B cell (primary cell): ENCODE data around the gene TTC21A. TPM values are rescaled to one million over a fixed set of nuclear protein-coding genes. Genes with fewer than 3 reads are reported as not detected.

Experiments used
- ATAC-seq: fragments of 200-7000 bp; cut with Tn5 transposase; one replicate; pipeline ENCODE4 v1.10.0; 2021; ENCODE audit warnings: low read depth, mild to moderate bottlenecking, moderate number of reproducible peaks, moderate library complexity
- CTCF ChIA-PET: fragments of 350-600 bp; sonication (Branson Sonifier 250); formaldehyde crosslinking; loops from one replicate; lab custom pipeline; 2021; ENCODE audit warnings: antibody characterized with exemption, inconsistent platforms; lab: Charles Lee
- POLR2A ChIA-PET: fragments of 350-600 bp; sonication (Branson Sonifier 250); formaldehyde crosslinking; loops from one replicate; lab custom pipeline; 2021; ENCODE audit warnings: antibody characterized with exemption; lab: Charles Lee
- DNase-seq: peaks from one replicate; pipeline ENCODE4 v3.0.0; 2013
- H2AFZ ChIP-seq: 2 replicates; pipeline ENCODE4 v1.6.1; 2012; ENCODE audit warnings: mild to moderate bottlenecking, low read depth, low read length; ENCODE audit not compliant: insufficient read depth, poor library complexity, severe bottlenecking
- H3K27ac ChIP-seq, 2 donors: 1 replicate in 1 of 2; 2 replicates in 1 of 2; pipeline ENCODE4 v1.5.1; 2012 to 2013; ENCODE audit warnings: low read length in 2 of 2, mild to moderate bottlenecking in 2 of 2, moderate library complexity in 1 of 2
- H3K27me3 ChIP-seq, 4 experiments: fragments of 200-600 bp in 1 of 4; sonication (generic) in 1 of 4; replicated peaks in 1 of 4; 1 replicate in 2 of 4; 2 replicates in 2 of 4; pipeline versions ENCODE4 v1.6.1 to v1.7.0; 2013 to 2016; ENCODE audit warnings: low read length in 3 of 4, mild to moderate bottlenecking in 2 of 4, mixed read lengths in 1 of 4, moderate library complexity in 1 of 4; ENCODE audit not compliant: insufficient read depth in 4 of 4, control insufficient read depth in 3 of 4; ENCODE audit errors: control extremely low read depth in 1 of 4
- H3K36me3 ChIP-seq, 2 experiments: replicated peaks in 1 of 2; 1 replicate in 1 of 2; 2 replicates in 1 of 2; pipeline versions ENCODE4 v1.6.1 to v1.7.1; 2013; ENCODE audit warnings: low read length in 1 of 2; ENCODE audit not compliant: insufficient read depth in 2 of 2, control insufficient read depth in 1 of 2; ENCODE audit errors: control extremely low read depth in 1 of 2, extremely low read depth in 1 of 2
- H3K4me1 ChIP-seq, 2 donors: fragments of 200-600 bp in 1 of 2; sonication (generic) in 1 of 2; 1 replicate in 1 of 2; 2 replicates in 1 of 2; pipeline versions ENCODE4 v1.5.1 to v1.6.1; 2013 to 2017; ENCODE audit warnings: low read length in 2 of 2; ENCODE audit not compliant: control insufficient read depth in 2 of 2, insufficient read depth in 2 of 2
- H3K4me2 ChIP-seq: replicated peaks from 2 replicates; pipeline ENCODE3; 2012; ENCODE audit warnings: mild to moderate bottlenecking, low read depth, low read length; ENCODE audit not compliant: poor library complexity, severe bottlenecking
- H3K4me3 ChIP-seq, 5 experiments: fragments of 200-600 bp in 1 of 5; sonication (generic) in 1 of 5; 1 replicate in 3 of 5; 2 replicates in 2 of 5; pipeline versions ENCODE4 v1.5.1 to v1.7.0; 2011 to 2016; ENCODE audit warnings: low read length in 4 of 5, mild to moderate bottlenecking in 4 of 5, low read depth in 2 of 5, control low read depth in 1 of 5, moderate library complexity in 1 of 5; ENCODE audit not compliant: insufficient read depth in 1 of 5; ENCODE audit errors: control extremely low read depth in 1 of 5, extremely low read depth in 1 of 5
- H3K79me2 ChIP-seq: fragments of 200-600 bp; sonication (generic); one replicate; pipeline ENCODE4 v1.6.0; 2016; ENCODE audit warnings: low read length; ENCODE audit not compliant: control insufficient read depth, insufficient read depth
- H3K9ac ChIP-seq: fragments of 200-600 bp; sonication (generic); 2 replicates; pipeline ENCODE4 v1.6.1; 2017; ENCODE audit warnings: mild to moderate bottlenecking, low read length, moderate library complexity
- H3K9me3 ChIP-seq, 3 donors: one replicate each; pipeline versions ENCODE4 v1.6.1 to v1.7.1; 2013; ENCODE audit warnings: low read length in 2 of 3; ENCODE audit not compliant: control insufficient read depth in 2 of 3, insufficient read depth in 1 of 3; ENCODE audit errors: control extremely low read depth in 1 of 3
- H4K20me1 ChIP-seq: 2 replicates; pipeline ENCODE4 v1.6.0; 2012; ENCODE audit warnings: mild to moderate bottlenecking, low read length; ENCODE audit not compliant: insufficient read depth, control insufficient read depth, poor library complexity, severe bottlenecking
- H3K27ac Mint-ChIP-seq: one replicate; pipeline ENCODE4 v1.8.0; 2021; ENCODE audit warnings: mixed read lengths
- H3K27me3 Mint-ChIP-seq: one replicate; pipeline ENCODE4 v1.8.0; 2021; ENCODE audit warnings: mixed read lengths
- H3K4me1 Mint-ChIP-seq: one replicate; pipeline ENCODE4 v1.8.0; 2021; ENCODE audit warnings: mixed read lengths
- H3K4me3 Mint-ChIP-seq: one replicate; pipeline ENCODE4 v1.8.0; 2021; ENCODE audit warnings: mixed read lengths
- H3K9me3 Mint-ChIP-seq: one replicate; pipeline ENCODE4 v1.8.0; 2022; ENCODE audit warnings: mixed read lengths; ENCODE audit not compliant: insufficient read depth
- CTCF ChIP-seq: fragments of 200-600 bp; IDR thresholded peaks from one replicate; pipeline ENCODE4 v1.8.0; 2022; ENCODE audit warnings: antibody characterized with exemption, mild to moderate bottlenecking
- EZH2 ChIP-seq: IDR thresholded peaks from 2 replicates; pipeline ENCODE4 v1.6.1; 2012; ENCODE audit warnings: borderline replicate concordance, low read depth, mild to moderate bottlenecking, moderate library complexity, low read length; ENCODE audit not compliant: insufficient read depth, poor library complexity, severe bottlenecking
- WGBS: methylation state at CpG from one replicate; pipeline ENCODE4 v1.1.5; 2013; ENCODE audit warnings: missing lambda C conversion rate; ENCODE audit not compliant: insufficient coverage; 5-methylcytosine and 5-hydroxymethylcytosine counted together
- intact Hi-C: fragments of 100-400 bp; cut with micrococcal nuclease; formaldehyde crosslinking; loops from one replicate; pipeline ENCODE4 v1.10.0; 2022
- polyA plus RNA-seq: library from polyadenylated mRNA; depleted of rRNA; stranded (reverse); fragments of >200 nt; gene quantifications from 2 replicates; pipeline ENCODE4 v1.2.3, GENCODE V29; 2012
- total RNA-seq, 2 donors: library from RNA; stranded (reverse); fragments of 120-200 nt in 1 of 2; gene quantifications; 1 replicate in 1 of 2; 2 replicates in 1 of 2; pipeline versions ENCODE4 v1.2.3 to v1.2.4, GENCODE V29; 2013 to 2022

TTC21A gene
- total and polyA plus RNA-seq, 2 donors (not counting 1 experiment from before 2014, with no cell fraction given), result 49.2 to 106 TPM

- WGBS, result 86% methylated on average over 3 of the region's 4 CpGs
- Histone ChIP-seq H4K20me1 (no peaks in the 10 kb centered on the region), H3K27ac (peak overlapping the region in 1 of 2 donors; percentile 59), H3K9me3 (no peaks in the 10 kb centered on the region), H3K79me2 (no peaks in the 10 kb centered on the region), H3K27me3 (no peaks in the 10 kb centered on the region), H3K9ac (peak overlapping the region; percentile 75), H3K36me3 (no peaks in the 10 kb centered on the region), H2AFZ (no peak overlapping the region), H3K4me2 (peak overlapping the region; percentile 92), H3K4me1 (peaks cover 23 to 35% of the 10 kb centered on the region in 2 donors), H3K4me3 (peak overlapping the region in 3 of 5 experiments; percentile 26 to 81 (median 57))
- ATAC-seq (no peak), DNase-seq (peak; percentile 13)
- ChIA-PET POLR2A (interaction anchor here (1.1 to 1.4 kb wide), 3 partner anchors 29 to 91 kb away, joined by 3 to 5 read pairs (median 3); no protein-coding TSS in a partner anchor), CTCF (interaction anchor here (1.0 to 3.5 kb wide), 12 partner anchors 9 to 113 kb away, joined by 3 to 19 read pairs (median 8); partner anchors contain the start of genes TTC21A and XIRP1)
- peaks cover 32% of the 10 kb centered on the region for H3K4me1 Mint-ChIP-seq
- TF ChIP-seq CTCF, result no peak
- TF ChIP-seq EZH2, result no peak
- peak overlapping the region; percentile 76 for H3K27ac Mint-ChIP-seq
- intact Hi-C loops, result no loop called here
- no peaks in the 10 kb centered on the region for H3K27me3 Mint-ChIP-seq
- peak overlapping the region; percentile 70 for H3K4me3 Mint-ChIP-seq
- H3K9me3 Mint-ChIP-seq, result no peaks in the 10 kb centered on the region
Measured at GRCh38 chr3:39178553-39178952, 71.1 kb downstream of the TTC21A start.

- H3K27me3 ChIP-seq, result no peaks in the 10 kb centered on the region
- no peaks in the 10 kb centered on the region for H3K27me3 Mint-ChIP-seq
- H3K27ac Mint-ChIP-seq, result peak overlapping the region; percentile 72
- H3K79me2 ChIP-seq, result no peaks in the 10 kb centered on the region
- peak overlapping the region; percentile 82 for H3K4me3 Mint-ChIP-seq
- H3K36me3 ChIP-seq, result no peaks in the 10 kb centered on the region
- no peaks in the 10 kb centered on the region for H4K20me1 ChIP-seq
- intact Hi-C loops, result loop anchor here (1.0 to 2.0 kb wide), 4 partner anchors 72 to 205 kb away; no protein-coding TSS in a partner anchor
- H3K4me3 ChIP-seq, result peak overlapping the region; percentile 6 to 51 (median 37)
- no peak overlapping the region for H3K27ac ChIP-seq
- POLR2A ChIA-PET, result no interaction called here
- H2AFZ ChIP-seq, result peak overlapping the region; percentile 52
- no peak for ATAC-seq
- H3K9ac ChIP-seq, result peak overlapping the region; percentile 58
- H3K4me1 ChIP-seq, result peaks cover 23 to 35% of the 10 kb centered on the region in 2 donors
- WGBS, result 63% methylated on average over 3 of the region's 3 CpGs
- CTCF ChIA-PET, result interaction anchor here (1.1 to 3.5 kb wide), 6 partner anchors 9 to 112 kb away, joined by 3 to 10 read pairs (median 6); no protein-coding TSS in a partner anchor
- H3K4me2 ChIP-seq, result peak overlapping the region; percentile 81
- no peaks in the 10 kb centered on the region for H3K9me3 Mint-ChIP-seq
- TF ChIP-seq EZH2 (no peak), CTCF (no peak)
- peaks cover 32% of the 10 kb centered on the region for H3K4me1 Mint-ChIP-seq
- H3K9me3 ChIP-seq, result no peaks in the 10 kb centered on the region
- no peak for DNase-seq
Measured at GRCh38 chr3:39180183-39180545, 72.7 kb downstream of the TTC21A start.
